Lower leg skin (tissue), 3 donors: ENCODE data around the gene SLC27A4.

Source experiments
- CTCF ChIP-seq, 3 donors: fragments of 450-650 bp; IDR thresholded peaks; one replicate each; pipeline ENCODE4 v1.5.1; 2016; ENCODE audit warnings: antibody characterized with exemption in 3 of 3, mild to moderate bottlenecking in 3 of 3, moderate library complexity in 2 of 3
- POLR2A ChIP-seq, 2 donors: fragments of 450-650 bp; IDR thresholded peaks; one replicate each; pipeline ENCODE4 v1.6.1; 2016 to 2017; ENCODE audit warnings: antibody characterized with exemption in 2 of 2, mild to moderate bottlenecking in 1 of 2, moderate library complexity in 1 of 2

GRCh38 chr9:128372784-128373183 lies 32.5 kb downstream of the SLC27A4 start:
- TF ChIP-seq CTCF (IDR thresholded peaks at IDR 0.05): no peak
- TF ChIP-seq POLR2A (IDR thresholded peaks at IDR 0.05): no peak
